DOHH2 (cell line): ENCODE measurements around the gene TRPM5.

Source experiments
- H3F3A ChIP-seq: fragments of 200-600 bp; sonication (generic), shearing (Covaris generic); 2 replicates; pipeline ENCODE4 v1.6.0; 2016; ENCODE audit warnings: antibody characterized with exemption, mild to moderate bottlenecking; ENCODE audit not compliant: control insufficient read depth, insufficient read depth
- H3K27ac ChIP-seq: fragments of 200-600 bp; sonication (generic); 2 replicates; pipeline ENCODE4 v1.5.1; 2014; ENCODE audit warnings: low read depth, mild to moderate bottlenecking, low read length, moderate library complexity
- H3K27me3 ChIP-seq: fragments of 200-600 bp; sonication (generic); 2 replicates; pipeline ENCODE4 v1.6.1; 2014; ENCODE audit warnings: mild to moderate bottlenecking, low read length, mixed read lengths; ENCODE audit not compliant: control insufficient read depth
- H3K36me3 ChIP-seq: fragments of 200-600 bp; sonication (generic); 2 replicates; pipeline ENCODE4 v1.6.1; 2014; ENCODE audit warnings: mild to moderate bottlenecking, low read length, moderate library complexity, mixed read lengths; ENCODE audit not compliant: control insufficient read depth
- H3K4me1 ChIP-seq: fragments of 200-600 bp; sonication (generic); 2 replicates; pipeline ENCODE4 v1.6.1; 2014; ENCODE audit warnings: mild to moderate bottlenecking, low read length, mixed read lengths; ENCODE audit not compliant: control insufficient read depth
- H3K4me2 ChIP-seq: fragments of 200-600 bp; sonication (generic); 2 replicates; pipeline ENCODE4 v1.6.0; 2014; ENCODE audit warnings: mild to moderate bottlenecking, low read length, moderate library complexity
- H3K4me3 ChIP-seq: fragments of 200-600 bp; sonication (generic); 2 replicates; pipeline ENCODE4 v1.5.1; 2014; ENCODE audit warnings: mild to moderate bottlenecking, low read length, mixed read lengths
- H3K79me2 ChIP-seq: fragments of 200-600 bp; sonication (generic); 2 replicates; pipeline ENCODE4 v1.6.1; 2014; ENCODE audit warnings: mild to moderate bottlenecking, low read length, mixed read lengths; ENCODE audit not compliant: control insufficient read depth
- H3K9me2 ChIP-seq: fragments of 200-600 bp; sonication (generic); replicated peaks from 2 replicates; pipeline ENCODE4 v1.6.1; 2014; ENCODE audit warnings: mild to moderate bottlenecking, low read length, mixed read lengths; ENCODE audit not compliant: control insufficient read depth
- H3K9me3 ChIP-seq: fragments of 200-600 bp; sonication (generic); 2 replicates; pipeline ENCODE4 v1.6.1; 2014; ENCODE audit warnings: antibody characterized with exemption, low read length, mixed read lengths; ENCODE audit not compliant: control insufficient read depth, insufficient read depth
- H4K20me1 ChIP-seq: fragments of 200-600 bp; sonication (generic); 2 replicates; pipeline ENCODE4 v1.6.0; 2014; ENCODE audit warnings: low read depth, mild to moderate bottlenecking, antibody characterized with exemption, low read length, moderate library complexity; ENCODE audit not compliant: control insufficient read depth, insufficient read depth
- CTCF ChIP-seq: fragments of 200-600 bp; sonication (generic); IDR thresholded peaks from one replicate; pipeline ENCODE4 v1.5.1; 2014; ENCODE audit warnings: antibody characterized with exemption, mild to moderate bottlenecking, low read depth, low read length; ENCODE audit not compliant: poor library complexity, severe bottlenecking
- EZH2phosphoT487 ChIP-seq: fragments of 200-600 bp; sonication (generic); IDR thresholded peaks from 2 replicates; pipeline ENCODE4 v1.6.1; 2017; ENCODE audit warnings: borderline replicate concordance, mild to moderate bottlenecking, antibody characterized with exemption, low read length, moderate library complexity, mixed read lengths

TRPM5 gene

DNA sequence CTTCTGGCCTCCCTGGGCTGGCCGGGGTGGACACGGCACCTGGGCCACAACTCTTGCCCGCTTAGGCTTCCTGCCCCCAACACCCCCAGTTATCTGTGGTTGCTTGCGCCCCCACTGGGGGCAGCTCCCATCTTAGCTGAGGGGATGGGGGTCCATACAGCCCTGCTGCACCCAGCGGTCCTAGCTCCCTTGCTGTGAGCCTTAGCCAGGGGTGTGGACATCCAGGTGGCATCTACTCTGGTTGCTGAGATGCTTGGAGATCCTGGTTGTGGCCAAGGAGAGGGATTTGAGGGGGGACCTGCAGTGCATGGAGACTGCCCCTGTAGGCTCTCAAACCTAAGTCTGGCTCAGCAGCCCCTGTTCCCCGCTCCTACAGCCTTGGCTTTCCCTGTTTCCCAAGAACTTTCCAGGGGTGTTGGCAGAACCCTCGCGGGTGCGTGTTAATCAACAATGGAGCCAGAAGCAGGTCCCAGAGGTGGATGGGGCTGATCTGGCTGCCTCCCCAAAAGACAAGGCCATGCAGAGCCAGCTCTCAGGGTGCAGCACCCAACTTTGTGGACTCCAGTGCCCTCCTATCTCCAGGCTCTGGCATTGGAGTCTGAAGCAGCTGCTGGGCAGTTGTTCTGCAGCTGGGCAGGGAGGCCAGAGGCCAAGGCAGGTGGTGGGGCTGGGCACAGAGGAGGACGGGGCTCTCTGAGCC is 3.8 kb upstream of the TRPM5 start:
- Histone ChIP-seq H3K36me3 (no peaks in the 10 kb centered on the region), H3K27ac (no peak overlapping the region), H3K4me2 (no peak overlapping the region), H3K4me3 (no peak overlapping the region), H3K79me2 (no peaks in the 10 kb centered on the region), H4K20me1 (no peaks in the 10 kb centered on the region), H3K4me1 (peaks cover 17% of the 10 kb centered on the region), H3F3A (no peaks in the 10 kb centered on the region; the same call in 1 of the 2 replicates), H3K27me3 (no peaks in the 10 kb centered on the region), H3K9me2 (no peaks in the 10 kb centered on the region), H3K9me3 (no peaks in the 10 kb centered on the region)
- TF ChIP-seq CTCF: no peak
- TF ChIP-seq EZH2phosphoT487: no peak

- H3K4me2 ChIP-seq: peak overlapping the region; percentile 60
- H3K27me3 ChIP-seq: no peaks in the 10 kb centered on the region
These were observed 3.1 kb upstream of the TRPM5 start for GRCh38 chr11:2447253-2447950.

DNA sequence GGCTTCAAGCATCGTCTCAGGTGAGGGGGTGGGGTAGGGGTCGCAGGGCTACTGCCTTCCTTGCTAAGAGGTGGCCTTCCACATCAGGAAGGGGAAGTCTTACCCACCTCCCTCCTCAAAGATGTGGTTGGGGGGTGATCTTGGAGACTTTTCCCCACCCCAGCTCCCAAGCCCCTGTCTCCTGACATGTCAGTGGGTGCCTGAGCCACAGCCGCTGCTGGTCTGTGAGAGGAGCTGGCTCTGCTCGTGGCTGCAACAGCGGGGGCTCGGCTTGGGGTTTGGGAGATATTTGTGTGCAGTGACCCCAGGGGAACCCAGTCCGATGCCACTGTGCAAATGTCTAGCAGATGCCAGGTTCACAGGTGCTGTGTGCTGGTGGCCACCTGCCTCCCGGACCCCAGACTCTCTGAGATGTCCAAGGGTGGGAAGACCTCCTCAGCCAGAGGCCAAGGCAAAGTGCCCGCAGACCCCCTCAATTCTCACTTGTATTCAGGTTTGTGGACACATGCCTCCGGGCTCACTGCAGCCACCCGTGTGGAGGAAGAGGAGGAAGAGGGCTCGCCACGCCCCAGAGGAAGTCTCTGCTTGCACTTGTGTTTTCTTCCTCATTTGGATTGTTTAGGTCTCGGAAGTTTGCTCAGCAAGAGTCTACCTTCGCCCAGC is 2.4 kb upstream of the TRPM5 start:
- no peak overlapping the region for H3K27ac ChIP-seq
- peaks cover 17% of the 10 kb centered on the region for H3K4me1 ChIP-seq
- H3K27me3 ChIP-seq: no peaks in the 10 kb centered on the region

More at GRCh38 chr11:2447253-2447950, 3.1 kb upstream of the TRPM5 start:
- TF ChIP-seq EZH2phosphoT487 (no peak), CTCF (no peak)
- Histone ChIP-seq H3F3A (peaks cover 2% of the 10 kb centered on the region; the same call in 1 of the 2 replicates), H3K36me3 (no peaks in the 10 kb centered on the region), H3K9me2 (no peaks in the 10 kb centered on the region), H3K27ac (no peak overlapping the region), H3K9me3 (no peaks in the 10 kb centered on the region), H4K20me1 (no peaks in the 10 kb centered on the region; the same call in 1 of the 2 replicates), H3K79me2 (no peaks in the 10 kb centered on the region), H3K4me1 (peaks cover 17% of the 10 kb centered on the region), H3K4me3 (peak overlapping the region; percentile 56)

More for the DNA sequence above, 2.4 kb upstream of the TRPM5 start:
- TF ChIP-seq CTCF: no peak
- TF ChIP-seq EZH2phosphoT487: no peak
- Histone ChIP-seq H3F3A (peaks cover 2% of the 10 kb centered on the region; the same call in 1 of the 2 replicates), H3K4me2 (peak overlapping the region; percentile 60), H3K9me3 (no peaks in the 10 kb centered on the region), H3K4me3 (peak overlapping the region; percentile 56), H4K20me1 (no peaks in the 10 kb centered on the region; the same call in 1 of the 2 replicates), H3K9me2 (no peaks in the 10 kb centered on the region), H3K79me2 (no peaks in the 10 kb centered on the region), H3K36me3 (no peaks in the 10 kb centered on the region)
